Measurements from ENCODE around the gene HBP1. TPM values are rescaled to one million over a fixed set of nuclear protein-coding genes. Genes with fewer than 3 reads are reported as not detected.

The HBP1 gene
- total and polyA plus RNA-seq, 2 of the 4 experiments (the other 2 are of a cell fraction), result 27.1 to 69.9 TPM

DNA sequence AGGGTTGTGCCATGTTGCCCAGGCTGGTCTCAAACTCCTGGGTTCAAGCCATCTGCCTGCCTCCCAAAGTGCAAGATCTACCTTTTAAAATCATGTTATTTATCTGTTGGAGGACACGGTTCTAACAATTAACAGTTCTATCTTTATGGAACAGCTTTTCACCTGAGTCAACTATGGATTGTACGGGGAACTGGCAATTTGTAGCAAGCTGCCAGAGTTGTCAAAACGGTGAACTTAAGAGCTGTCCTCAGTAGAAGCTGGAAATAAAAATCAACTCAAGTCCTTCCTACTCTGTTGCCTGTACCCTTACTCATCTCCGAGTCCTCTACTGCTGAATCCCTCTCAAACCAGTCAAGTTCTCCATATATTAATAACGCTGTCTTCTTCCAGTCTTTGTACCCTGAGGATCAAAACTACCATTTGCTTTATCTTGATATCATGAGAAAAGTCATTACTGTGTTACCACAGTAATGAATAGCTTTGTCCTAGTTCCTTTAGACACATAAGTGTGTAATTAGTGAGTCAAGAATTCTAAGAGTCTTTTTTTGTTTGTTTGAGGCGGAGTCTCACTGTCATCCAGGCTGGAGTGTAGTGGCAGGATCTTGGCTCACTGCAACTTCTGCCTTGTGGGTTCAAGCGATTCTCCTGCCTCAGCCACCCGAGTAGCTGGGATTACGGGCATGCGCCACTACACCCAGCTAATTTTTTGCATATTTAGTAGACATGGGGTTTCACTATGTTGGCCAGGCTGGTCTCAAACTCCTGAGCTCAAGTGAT is 28.2 kb downstream of the HBP1 start:
- H2AK5ac ChIP-seq (ENCODE audit: low read depth, low read length), result no peak overlapping the region
- ATAC-seq (ENCODE audit: low read depth), result no peak
- no peaks in the 10 kb centered on the region for H4K20me1 ChIP-seq (ENCODE audit: insufficient read depth, low read length)
- no peak overlapping the region for H3K4me3 ChIP-seq (ENCODE audit: insufficient read depth, low read depth, low read length)
- no peak overlapping the region for H2AK9ac ChIP-seq (replicated peaks; ENCODE audit: low read depth, low read length, poor library complexity)
- no peak for DNase-seq
- H3K14ac ChIP-seq (replicated peaks; ENCODE audit: low read depth, low read length), result no peak overlapping the region
- H4K91ac ChIP-seq (ENCODE audit: insufficient read depth, low read depth, low read length), result no peak overlapping the region
- TF ChIP-seq RCOR1 (IDR thresholded peaks at IDR 0.05; ENCODE audit: insufficient replicate concordance, low read length), result no peak
- TF ChIP-seq, protein P1, sequence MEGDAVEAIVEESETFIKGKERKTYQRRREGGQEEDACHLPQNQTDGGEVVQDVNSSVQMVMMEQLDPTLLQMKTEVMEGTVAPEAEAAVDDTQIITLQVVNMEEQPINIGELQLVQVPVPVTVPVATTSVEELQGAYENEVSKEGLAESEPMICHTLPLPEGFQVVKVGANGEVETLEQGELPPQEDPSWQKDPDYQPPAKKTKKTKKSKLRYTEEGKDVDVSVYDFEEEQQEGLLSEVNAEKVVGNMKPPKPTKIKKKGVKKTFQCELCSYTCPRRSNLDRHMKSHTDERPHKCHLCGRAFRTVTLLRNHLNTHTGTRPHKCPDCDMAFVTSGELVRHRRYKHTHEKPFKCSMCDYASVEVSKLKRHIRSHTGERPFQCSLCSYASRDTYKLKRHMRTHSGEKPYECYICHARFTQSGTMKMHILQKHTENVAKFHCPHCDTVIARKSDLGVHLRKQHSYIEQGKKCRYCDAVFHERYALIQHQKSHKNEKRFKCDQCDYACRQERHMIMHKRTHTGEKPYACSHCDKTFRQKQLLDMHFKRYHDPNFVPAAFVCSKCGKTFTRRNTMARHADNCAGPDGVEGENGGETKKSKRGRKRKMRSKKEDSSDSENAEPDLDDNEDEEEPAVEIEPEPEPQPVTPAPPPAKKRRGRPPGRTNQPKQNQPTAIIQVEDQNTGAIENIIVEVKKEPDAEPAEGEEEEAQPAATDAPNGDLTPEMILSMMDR (conservative IDR thresholded peaks at IDR 0.05; ENCODE audit: low read depth, low read length), result no peak
- TF ChIP-seq POLR2A (IDR thresholded peaks at IDR 0.05; ENCODE audit: low read depth, low read length), result no peak
- no peak for TF ChIP-seq RAD21 (IDR thresholded peaks at IDR 0.05; ENCODE audit: low read length)
- TF ChIP-seq, protein P2, sequence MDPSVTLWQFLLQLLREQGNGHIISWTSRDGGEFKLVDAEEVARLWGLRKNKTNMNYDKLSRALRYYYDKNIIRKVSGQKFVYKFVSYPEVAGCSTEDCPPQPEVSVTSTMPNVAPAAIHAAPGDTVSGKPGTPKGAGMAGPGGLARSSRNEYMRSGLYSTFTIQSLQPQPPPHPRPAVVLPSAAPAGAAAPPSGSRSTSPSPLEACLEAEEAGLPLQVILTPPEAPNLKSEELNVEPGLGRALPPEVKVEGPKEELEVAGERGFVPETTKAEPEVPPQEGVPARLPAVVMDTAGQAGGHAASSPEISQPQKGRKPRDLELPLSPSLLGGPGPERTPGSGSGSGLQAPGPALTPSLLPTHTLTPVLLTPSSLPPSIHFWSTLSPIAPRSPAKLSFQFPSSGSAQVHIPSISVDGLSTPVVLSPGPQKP (IDR thresholded peaks at IDR 0.05; ENCODE audit: borderline replicate concordance, low read depth, low read length), result no peak
- no peak for TF ChIP-seq MAFK (IDR thresholded peaks at IDR 0.05; ENCODE audit: low read depth, low read length)
- TF ChIP-seq CEBPB (IDR thresholded peaks at IDR 0.05; ENCODE audit: low read depth, low read length), result no peak
- TF ChIP-seq BHLHE40 (IDR thresholded peaks at IDR 0.05; ENCODE audit: low read depth, low read length), result no peak
- TF ChIP-seq, protein P3, sequence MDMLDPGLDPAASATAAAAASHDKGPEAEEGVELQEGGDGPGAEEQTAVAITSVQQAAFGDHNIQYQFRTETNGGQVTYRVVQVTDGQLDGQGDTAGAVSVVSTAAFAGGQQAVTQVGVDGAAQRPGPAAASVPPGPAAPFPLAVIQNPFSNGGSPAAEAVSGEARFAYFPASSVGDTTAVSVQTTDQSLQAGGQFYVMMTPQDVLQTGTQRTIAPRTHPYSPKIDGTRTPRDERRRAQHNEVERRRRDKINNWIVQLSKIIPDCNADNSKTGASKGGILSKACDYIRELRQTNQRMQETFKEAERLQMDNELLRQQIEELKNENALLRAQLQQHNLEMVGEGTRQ (IDR thresholded peaks at IDR 0.05; ENCODE audit: low read depth, low read length), result no peak
- TF ChIP-seq RFX5 (IDR thresholded peaks at IDR 0.05; ENCODE audit: low read depth, low read length), result no peak
- TF ChIP-seq CHD1 (IDR thresholded peaks at IDR 0.05; ENCODE audit: low read depth, low read length), result no peak
- H3K36me3 ChIP-seq (ENCODE audit: control insufficient read depth, insufficient read depth, low read length), result peaks cover 35% of the 10 kb centered on the region
- H3K56ac ChIP-seq (ENCODE audit: extremely low read depth, insufficient read depth, low read length), result no peak overlapping the region
- dilution Hi-C loops (cut with HindIII; ENCODE audit: low sequenced_read_pairs, unreplicated experiment) (no loop called here), in situ Hi-C loops (cut with MboI; ENCODE audit: low sequenced_read_pairs) (loop anchor here (10.0 kb wide), 1 partner anchor 528 kb away; no protein-coding TSS in a partner anchor), intact Hi-C loops (cut with micrococcal nuclease) (no loop called here)
- no peak overlapping the region for H3K4me2 ChIP-seq (ENCODE audit: low read depth, low read length)
- H2BK20ac ChIP-seq (ENCODE audit: low read depth, low read length), result no peak overlapping the region
- ChIA-PET POLR2A (ENCODE audit: unreplicated experiment) (interaction anchor here (1.0 kb wide), 1 partner anchor 28 kb away, joined by 3 read pairs; the partner anchor contains the start of gene HBP1), CTCF (no interaction called here)
- no peak overlapping the region for H2BK15ac ChIP-seq (ENCODE audit: low read depth, low read length)
- H3K4me1 ChIP-seq (ENCODE audit: control insufficient read depth, insufficient read depth, low read length), result no peaks in the 10 kb centered on the region
- H3K9ac ChIP-seq (ENCODE audit: low read depth, low read length), result no peak overlapping the region
- no peaks in the 10 kb centered on the region for H3K9me3 ChIP-seq (ENCODE audit: control insufficient read depth, insufficient read depth, low read length)
- no peak overlapping the region for H3K4ac ChIP-seq (ENCODE audit: low read depth, low read length)
- no peak overlapping the region for H2BK5ac ChIP-seq (ENCODE audit: low read depth, low read length, poor library complexity, severe bottlenecking)
- no peak overlapping the region for H2BK120ac ChIP-seq (ENCODE audit: low read depth, low read length)
- H4K8ac ChIP-seq (ENCODE audit: low read depth in 2 of 2, low read length in 2 of 2), result no peak overlapping the region
- no peak overlapping the region for H3K18ac ChIP-seq (ENCODE audit: low read depth, low read length)
- WGBS, 2 experiments (ENCODE audit: extremely low coverage in 2 of 2, insufficient read length in 1 of 2), result 93% methylated on average over 6 of the region's 10 CpGs; no CpG with 5 or more reads in 1 of the 2 experiments
- no peak overlapping the region for H4K5ac ChIP-seq (ENCODE audit: low read depth, low read length)
- H3K9me1 ChIP-seq (ENCODE audit: insufficient read depth, low read length), result no peaks in the 10 kb centered on the region
- H3K79me1 ChIP-seq (ENCODE audit: low read depth in 1 of 2, low read length in 2 of 2), result no peaks in the 10 kb centered on the region; a peak in 1 of 4 replicates
- H3K27me3 ChIP-seq (ENCODE audit: control insufficient read depth, insufficient read depth, low read length), result no peaks in the 10 kb centered on the region
- H2AFZ ChIP-seq (replicated peaks; ENCODE audit: low read length, poor library complexity), result no peak overlapping the region
- no peak overlapping the region for H3K23ac ChIP-seq (ENCODE audit: low read depth, low read length)
- BruUV-seq (replicated peaks), result no TSS peak
- H3K27ac ChIP-seq (ENCODE audit: insufficient read depth, low read length), result no peak overlapping the region

Data from IMR-90 (cell line).